HG03064 (cell line): ENCODE measurements around the gene FAM131B.

Experiments
- ATAC-seq: cut with Tn5 transposase; IDR thresholded peaks from one replicate; pipeline ENCODE4 v1.9.1; 2021; ENCODE audit warnings: low read depth; ENCODE audit not compliant: unreplicated experiment

Gene FAM131B

DNA sequence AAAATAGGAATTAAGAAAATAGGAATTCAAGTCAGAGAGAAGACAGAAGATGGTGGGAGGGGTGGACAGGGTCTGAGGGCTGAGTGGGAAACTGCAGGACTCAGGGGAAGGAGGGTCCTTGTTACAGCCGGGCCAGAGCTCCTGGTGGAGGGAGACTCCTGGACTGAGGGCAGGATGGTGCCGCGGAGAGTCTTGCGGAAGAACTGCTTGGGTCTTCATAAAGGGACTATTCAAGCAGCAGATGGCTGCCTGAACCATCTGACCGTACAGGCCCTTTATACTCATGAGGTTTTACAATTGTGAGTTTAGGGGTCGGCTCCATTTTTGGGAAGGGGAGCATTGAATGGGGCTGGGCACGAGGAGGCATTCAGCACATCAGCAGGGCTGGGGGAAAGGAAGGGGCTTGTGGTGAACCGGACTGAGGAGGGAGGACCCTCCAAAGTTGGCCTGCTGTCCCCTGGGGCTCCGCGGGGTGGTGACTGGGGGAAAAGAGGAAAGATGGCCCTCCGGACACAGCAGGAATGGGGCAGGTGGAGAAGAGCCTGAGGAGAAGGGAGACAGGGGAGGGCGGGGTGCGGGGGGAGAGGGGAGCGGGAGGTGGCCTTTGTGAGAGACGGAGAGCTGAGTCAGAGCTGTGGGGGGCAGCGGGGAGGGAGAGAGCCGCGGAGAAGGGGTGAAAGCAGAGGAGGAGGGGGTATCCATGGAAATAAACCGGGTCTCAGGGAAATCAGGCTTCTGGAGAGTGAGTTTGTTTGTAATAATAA lies 1.5 kb downstream of the FAM131B start:
- ATAC-seq: no peak

- no peak for ATAC-seq
Observed at GRCh38 chr7:143359771-143360353, 2.7 kb downstream of the FAM131B start.

DNA sequence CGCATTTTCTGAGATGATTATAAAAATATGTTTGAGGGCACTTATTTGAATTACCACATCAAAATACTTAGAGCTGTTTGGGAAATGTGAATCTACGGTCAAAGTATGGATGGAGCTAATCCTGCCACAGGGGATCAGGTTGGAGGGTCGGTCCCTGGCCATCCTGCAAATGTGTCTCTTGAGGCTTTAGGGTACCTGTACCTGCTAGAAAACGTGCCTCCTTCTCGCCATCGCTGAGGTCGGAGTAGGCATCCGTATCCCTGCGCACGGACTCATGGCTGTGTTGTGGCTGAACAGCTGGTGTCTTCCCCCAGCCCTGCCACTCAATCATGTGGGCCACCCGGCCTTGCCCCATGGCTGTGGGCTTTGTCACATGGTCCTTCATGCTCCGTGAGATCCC lies 3.9 kb downstream of the FAM131B start:
- ATAC-seq: no peak

DNA sequence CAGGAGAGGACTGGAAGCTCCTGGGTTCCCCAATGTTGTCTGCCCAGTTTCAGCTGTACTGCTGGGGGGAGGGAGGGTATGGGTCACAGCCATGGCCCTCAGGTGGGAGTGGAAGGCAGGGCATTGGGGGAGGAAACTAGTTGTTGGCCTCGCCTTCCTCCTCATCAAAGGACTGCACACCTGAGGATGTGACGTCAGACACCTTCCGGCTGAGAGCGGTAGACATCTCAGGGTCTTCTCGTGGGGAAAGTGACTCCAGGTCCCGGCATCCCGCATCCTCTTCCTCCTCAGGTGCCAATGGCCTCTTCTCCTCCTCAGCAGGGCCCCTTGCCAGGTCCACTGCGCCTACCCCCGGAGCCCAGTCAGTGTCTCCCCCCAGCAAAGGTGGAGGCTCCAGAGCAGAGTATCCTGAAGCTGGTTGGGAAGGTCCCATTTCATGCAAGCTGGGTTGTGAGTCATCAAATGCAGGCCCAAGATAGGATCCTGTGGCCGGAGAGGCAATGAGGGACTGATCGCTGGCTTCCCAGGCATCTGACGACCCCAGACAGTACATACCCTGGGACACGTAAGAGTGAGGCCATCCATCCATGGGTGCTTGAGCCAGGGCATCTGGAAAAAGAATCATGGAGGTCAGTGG lies 6.0 kb downstream of the FAM131B start:
- ATAC-seq: no peak

DNA sequence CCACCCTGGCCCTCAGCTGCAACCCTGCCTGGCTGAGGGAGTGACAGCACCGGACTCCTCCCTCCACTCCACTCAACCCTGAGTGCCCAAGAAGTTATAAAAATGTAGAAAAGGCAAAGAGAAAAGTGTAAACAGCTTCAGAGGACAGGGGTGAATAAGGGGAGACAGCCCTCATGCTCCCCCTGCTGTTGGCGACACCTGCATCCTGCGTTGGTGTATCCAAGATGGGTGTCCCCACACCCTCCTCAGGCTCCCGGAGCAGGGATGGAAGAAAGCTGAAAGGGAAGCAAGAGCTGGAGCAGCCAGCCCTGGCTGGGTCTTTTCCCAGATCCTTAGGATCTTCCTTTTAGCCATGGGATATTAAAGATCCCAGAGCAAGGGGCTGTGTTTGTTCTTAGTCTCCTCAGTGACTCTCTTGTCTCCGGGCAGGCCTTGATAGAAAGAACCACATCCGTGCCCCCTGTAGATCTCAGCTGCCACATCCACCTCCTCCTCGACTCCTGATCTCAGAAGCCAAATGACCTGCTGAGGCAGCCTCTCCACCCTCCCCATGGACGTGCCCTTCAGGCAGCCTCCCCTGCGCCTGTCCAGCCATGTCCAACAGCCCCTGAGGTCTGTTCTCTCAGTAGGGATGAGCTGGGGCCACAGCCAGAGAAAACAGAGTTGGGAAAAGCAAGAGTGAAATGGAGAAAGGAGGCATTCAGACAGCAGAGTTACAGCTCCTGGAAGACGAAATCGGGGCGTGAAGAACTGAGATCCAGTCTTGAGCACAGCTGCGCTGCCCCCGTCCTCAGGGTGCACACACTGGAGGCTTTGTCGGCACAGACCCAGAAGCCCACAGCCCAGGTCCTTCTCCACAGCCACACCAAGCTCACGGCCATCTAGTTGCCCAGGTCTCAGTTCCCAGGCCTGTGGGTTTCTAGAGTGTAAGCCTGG lies 6.8 kb downstream of the FAM131B start:
- no peak for ATAC-seq

DNA sequence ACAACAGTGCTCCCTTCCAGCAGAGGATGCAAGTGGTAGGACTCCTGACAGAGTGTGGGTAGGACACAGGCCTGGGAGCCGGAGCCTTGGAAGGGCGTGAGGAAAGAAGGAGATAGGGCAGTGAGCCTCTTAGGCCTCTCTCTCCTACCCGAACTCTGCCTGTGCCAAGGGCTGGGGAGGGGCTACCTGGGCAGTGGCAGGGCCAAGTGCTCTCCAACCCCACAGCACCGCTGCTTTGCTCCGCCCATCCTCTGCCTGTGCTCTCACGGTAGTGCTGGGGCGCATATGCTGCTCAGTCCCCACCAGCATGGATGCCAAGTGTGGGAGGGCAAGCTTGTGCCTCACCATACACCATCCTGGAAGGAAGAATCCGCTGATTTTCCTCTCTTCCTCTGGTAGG lies 7.5 kb downstream of the FAM131B start:
- no peak for ATAC-seq

DNA sequence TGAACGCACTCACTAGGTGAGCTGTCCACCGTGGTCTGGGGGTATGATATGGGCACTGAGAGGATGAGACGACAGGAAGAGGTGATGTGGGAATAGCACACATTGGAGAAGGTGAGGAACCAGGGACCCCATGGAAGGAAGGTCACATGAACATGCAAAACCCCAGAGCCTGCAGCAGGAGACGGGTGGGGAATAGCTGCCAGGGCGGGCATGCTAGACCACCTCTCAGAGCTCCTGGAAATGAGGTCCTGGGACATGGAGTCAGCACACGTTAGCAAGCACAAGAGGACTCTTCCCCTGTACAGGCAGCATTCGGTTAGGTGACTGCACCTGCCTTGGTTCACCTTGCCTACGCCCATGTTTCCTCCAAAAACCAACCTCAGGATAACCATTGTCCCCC lies 8.1 kb downstream of the FAM131B start:
- ATAC-seq: no peak

GRCh38 chr7:143352531-143353002 lies 9.9 kb downstream of the FAM131B start:
- ATAC-seq: no peak

DNA sequence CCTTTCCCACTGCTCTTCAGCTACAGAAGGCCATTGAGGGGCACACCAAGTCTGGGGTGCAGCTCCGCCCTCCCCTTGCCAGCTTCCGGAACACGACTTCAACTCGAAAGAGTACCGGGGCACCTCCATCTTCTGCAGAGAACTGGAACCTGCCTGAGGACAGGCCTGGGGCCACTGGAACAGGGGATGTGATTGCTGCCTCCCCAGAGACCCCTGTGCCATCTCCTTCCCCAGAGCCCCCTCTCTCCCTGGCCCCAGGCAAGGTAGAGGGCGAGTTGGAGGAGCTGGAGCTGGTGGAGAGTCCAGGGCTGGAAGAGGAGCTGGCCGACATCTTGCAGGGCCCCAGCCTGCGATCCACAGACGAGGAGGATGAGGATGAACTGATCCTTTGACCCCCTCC lies 10.9 kb downstream of the FAM131B start:
- no peak for ATAC-seq

DNA sequence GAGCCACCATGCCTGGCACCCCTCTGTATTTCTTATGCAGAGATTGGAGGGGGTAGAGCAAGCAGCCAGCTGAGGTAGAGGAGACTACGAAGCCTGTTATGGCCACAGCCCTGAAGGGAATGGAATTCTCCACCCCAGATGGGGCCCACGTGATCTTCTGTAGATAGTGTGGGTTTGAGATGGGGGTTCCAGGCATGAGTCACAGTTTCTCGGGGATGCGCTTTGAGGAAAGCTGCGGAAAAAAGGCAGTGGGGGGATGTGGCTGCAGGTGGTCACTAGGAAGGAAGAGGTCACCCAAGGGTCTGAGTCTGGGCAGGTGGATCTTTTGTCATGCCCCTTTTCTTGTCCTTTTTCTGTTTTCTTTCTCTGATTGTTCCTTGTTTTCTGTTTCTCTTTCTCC lies 11.5 kb downstream of the FAM131B start:
- ATAC-seq: no peak

GRCh38 chr7:143347950-143348349 lies 14.6 kb downstream of the FAM131B start:
- no peak for ATAC-seq

DNA sequence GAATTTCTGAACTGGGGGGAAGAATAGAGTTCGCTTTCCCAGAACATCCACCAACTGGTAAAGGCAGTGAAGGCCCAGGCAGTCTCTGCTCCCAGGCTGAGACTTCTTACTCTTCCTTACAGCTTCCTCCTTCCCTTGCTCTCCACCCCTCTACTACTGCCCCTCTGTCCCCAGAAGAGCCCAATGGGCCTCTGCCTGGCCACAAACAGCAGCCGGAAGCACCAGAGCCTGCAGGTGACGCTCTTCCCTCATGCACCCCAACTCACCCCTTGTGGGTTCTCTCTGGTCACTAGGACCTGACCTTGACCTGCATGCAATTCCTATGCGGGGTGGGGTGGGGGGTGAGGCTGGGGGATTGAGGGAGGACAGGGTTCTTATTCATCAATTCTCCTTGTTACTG lies 16.5 kb downstream of the FAM131B start:
- no peak for ATAC-seq

DNA sequence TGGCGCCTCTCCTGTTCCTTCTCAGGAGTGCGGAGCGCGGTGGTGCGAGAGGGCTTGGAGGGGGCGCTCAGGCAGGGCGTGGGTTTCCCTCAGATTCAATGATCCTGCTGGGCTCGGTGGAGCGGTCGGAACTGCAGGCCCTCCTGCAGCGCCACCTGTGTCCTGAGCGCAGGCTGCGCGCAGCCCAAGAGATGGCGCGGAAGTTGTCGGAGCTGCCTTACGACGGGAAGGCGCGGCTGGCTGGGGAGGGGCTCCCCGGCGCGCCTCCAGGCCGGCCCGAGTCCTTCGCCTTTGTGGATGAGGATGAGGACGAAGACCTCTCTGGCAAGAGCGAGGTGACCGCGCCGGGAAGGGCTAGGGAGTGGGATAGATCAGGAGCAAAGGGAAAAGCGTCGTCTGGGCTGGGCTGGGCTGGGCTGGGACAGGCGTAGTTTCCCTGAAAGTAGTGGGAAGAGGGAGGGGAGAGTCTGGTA lies 17.0 kb downstream of the FAM131B start:
- no peak for ATAC-seq

- no peak for ATAC-seq
Observed at GRCh38 chr7:143343596-143343995, 18.9 kb downstream of the FAM131B start.

- ATAC-seq: no peak
Observed at GRCh38 chr7:143341842-143342241, 20.7 kb downstream of the FAM131B start.

DNA sequence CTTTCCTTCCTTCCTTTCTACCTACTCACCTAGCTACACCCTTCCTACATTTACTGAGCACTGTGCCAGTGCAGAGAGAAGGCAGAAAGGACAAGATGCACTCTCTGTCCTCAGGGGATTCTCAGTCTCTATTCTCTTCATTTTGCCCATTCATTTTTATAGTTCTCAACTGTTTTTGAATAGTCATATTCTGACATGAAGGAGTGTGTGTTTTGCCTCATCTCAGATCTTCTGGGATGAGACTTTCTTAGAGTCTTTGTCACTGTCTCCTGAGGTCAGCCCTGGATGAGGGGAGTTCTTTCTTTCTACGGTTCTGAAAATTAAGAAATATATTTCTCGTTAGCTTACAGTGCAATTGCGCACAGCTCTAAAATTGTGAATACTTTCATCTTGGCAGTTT lies 25.3 kb downstream of the FAM131B start:
- ATAC-seq: no peak

GRCh38 chr7:143334244-143334643 lies 28.3 kb downstream of the FAM131B start:
- ATAC-seq: no peak

- ATAC-seq: no peak
Observed at GRCh38 chr7:143331179-143331801, 31.2 kb downstream of the FAM131B start.

DNA sequence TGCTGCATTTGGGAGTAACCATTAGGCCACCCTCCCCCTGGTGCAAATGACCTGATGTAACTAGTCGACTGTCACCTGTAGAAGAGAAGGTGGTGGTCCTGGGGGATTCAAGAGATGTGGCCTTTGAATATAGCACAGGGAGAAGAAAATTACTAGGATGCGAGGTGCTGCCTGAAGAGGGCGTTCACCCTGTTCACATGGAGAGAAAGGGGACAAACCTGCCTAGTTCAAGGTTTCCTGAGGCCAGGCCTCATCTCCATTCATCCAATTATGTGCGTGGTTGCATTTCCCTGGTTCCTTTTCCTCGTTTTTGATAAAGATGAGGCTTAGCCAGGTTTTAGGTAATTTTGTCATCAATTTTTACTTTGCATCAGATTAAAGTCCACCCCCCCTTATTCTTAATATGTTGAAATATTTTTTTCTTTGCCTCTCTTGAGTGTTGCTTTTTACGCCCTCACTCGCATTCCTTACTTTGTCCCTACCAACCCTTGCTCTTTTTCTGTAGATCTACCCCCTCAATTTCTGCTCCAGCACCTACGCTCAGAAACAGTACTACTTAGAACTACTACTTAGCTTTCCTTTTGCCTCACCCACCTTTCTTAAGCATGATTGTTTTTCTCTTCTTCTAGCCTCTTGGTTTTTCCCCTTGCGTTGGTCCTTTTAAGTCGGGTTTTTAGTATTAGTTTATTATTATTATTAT lies 32.9 kb downstream of the FAM131B start:
- ATAC-seq: no peak

DNA sequence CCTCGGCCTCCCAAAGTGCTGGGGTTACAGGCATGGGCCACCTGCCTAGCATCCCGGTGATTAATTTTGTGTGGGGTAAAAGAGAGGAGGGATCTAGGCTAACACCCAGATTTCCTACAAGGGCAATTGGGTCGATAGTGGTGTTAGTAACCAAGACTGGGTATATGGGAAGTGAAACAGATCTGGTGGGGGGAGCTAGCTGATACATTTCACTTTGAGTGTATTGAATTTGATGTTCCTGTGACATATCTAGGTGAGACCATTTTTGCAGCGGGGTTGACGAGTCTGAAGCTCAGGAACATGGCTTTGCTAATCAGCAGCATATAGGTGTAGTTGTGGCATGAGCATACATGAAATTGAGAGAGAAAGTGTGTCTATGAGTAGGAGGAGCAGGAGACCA lies 34.6 kb downstream of the FAM131B start:
- ATAC-seq: no peak
